ENCODE measurements around the gene KRTAP4-12.

GRCh38 chr17:41125064-41125463, 1.1 kb upstream of the KRTAP4-12 start:
- TF ChIP-seq CTCF (IDR thresholded peaks at IDR 0.05) (no peak), POLR2A (IDR thresholded peaks at IDR 0.05) (no peak)
